ENCODE data around the gene H2AZ2.
"Not testable (repeated sequence)": the region's sequence is repeated elsewhere in the genome, so short reads cannot be mapped to it uniquely, and the experiment has no call there.

DNA sequence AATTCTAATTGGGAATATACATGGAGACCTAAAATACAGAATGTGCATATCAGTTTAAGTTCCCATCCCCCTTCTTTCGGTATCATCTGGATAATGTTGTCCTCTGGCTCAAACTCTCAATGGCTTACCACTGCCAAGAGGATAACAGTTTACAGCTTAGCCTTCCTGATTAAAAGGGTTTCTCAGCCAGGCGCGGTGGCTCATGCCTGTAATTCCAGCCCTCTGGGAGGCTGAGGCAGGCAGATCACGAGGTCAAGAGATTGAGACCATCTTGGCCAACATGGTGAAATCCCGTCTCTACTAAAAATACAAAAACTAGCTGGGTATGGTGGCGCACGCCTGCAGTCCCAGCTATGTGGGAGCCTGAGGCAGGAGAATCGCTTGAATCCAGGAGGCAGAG lies 5.2 kb downstream of the H2AZ2 start:
- not testable (repeated sequence) for TF ChIP-seq CTCF (IDR thresholded peaks at IDR 0.05; ENCODE audit: insufficient read depth, low read depth, low read length); EZH2 (IDR thresholded peaks at IDR 0.05; ENCODE audit: insufficient read depth, low read length)
